IMR-90 (cell line): ENCODE results near the gene HOXC6. TPM values are rescaled to one million over a fixed set of nuclear protein-coding genes. Genes with fewer than 3 reads are reported as not detected.

Source experiments
- ATAC-seq: fragments of 200-7000 bp; cut with Tn5 transposase; 2 replicates; pipeline ENCODE4 v1.9.1; 2020; ENCODE audit warnings: low read depth, mild to moderate bottlenecking, moderate library complexity
- BruUV-seq: library from RNA; stranded (reverse); fragments of 400-500 nt; replicated peaks from 2 replicates; lab custom pipeline; 2021; lab: Mats Ljungman, UMichigan
- CTCF ChIA-PET: fragments of 300-600 bp; formaldehyde crosslinking; extraction: SDS; loops from one replicate; lab custom pipeline; 2021; ENCODE audit warnings: antibody characterized with exemption; lab: Yijun Ruan, JAX
- POLR2A ChIA-PET: fragments of 300-600 bp; sonication (Branson Sonifier 250); formaldehyde crosslinking; loops from one replicate; lab custom pipeline; 2022; ENCODE audit warnings: antibody characterized with exemption; ENCODE audit not compliant: unreplicated experiment; lab: Charles Lee
- DNase-seq: peaks from one replicate; pipeline ENCODE4 v3.0.0; 2013
- H2AFZ ChIP-seq: replicated peaks from 2 replicates; pipeline ENCODE3; 2013; ENCODE audit warnings: low read length, mild to moderate bottlenecking; ENCODE audit not compliant: poor library complexity
- H2AK5ac ChIP-seq: 2 replicates; pipeline ENCODE4 v1.6.1; 2013; ENCODE audit warnings: low read depth, low read length, inconsistent platforms
- H2AK9ac ChIP-seq: replicated peaks from 2 replicates; pipeline ENCODE3; 2013; ENCODE audit warnings: mild to moderate bottlenecking, low read depth, low read length, moderate library complexity; ENCODE audit not compliant: poor library complexity
- H2BK120ac ChIP-seq: 2 replicates; pipeline ENCODE4 v1.6.1; 2013; ENCODE audit warnings: low read depth, low read length, inconsistent platforms
- H2BK15ac ChIP-seq: 3 replicates; pipeline ENCODE4 v1.6.1; 2013; ENCODE audit warnings: low read depth, low read length, inconsistent platforms
- H2BK20ac ChIP-seq: 2 replicates; pipeline ENCODE4 v1.6.1; 2013; ENCODE audit warnings: low read depth, mild to moderate bottlenecking, inconsistent platforms, low read length, moderate library complexity
- H2BK5ac ChIP-seq: 2 replicates; pipeline ENCODE4 v1.6.1; 2013; ENCODE audit warnings: mild to moderate bottlenecking, low read depth, low read length, inconsistent platforms; ENCODE audit not compliant: poor library complexity, severe bottlenecking
- H3K14ac ChIP-seq: replicated peaks from 2 replicates; pipeline ENCODE4 v1.6.1; 2013; ENCODE audit warnings: low read depth, low read length, inconsistent platforms
- H3K18ac ChIP-seq: 2 replicates; pipeline ENCODE4 v1.6.1; 2013; ENCODE audit warnings: low read depth, low read length, control low read depth
- H3K23ac ChIP-seq: 2 replicates; pipeline ENCODE4 v1.6.1; 2013; ENCODE audit warnings: low read depth, low read length, inconsistent platforms
- H3K27ac ChIP-seq: 2 replicates; pipeline ENCODE4 v1.5.1; 2013; ENCODE audit warnings: mild to moderate bottlenecking, control low read depth, low read length; ENCODE audit not compliant: insufficient read depth
- H3K27me3 ChIP-seq: 2 replicates; pipeline ENCODE4 v1.6.1; 2013; ENCODE audit warnings: low read length; ENCODE audit not compliant: control insufficient read depth, insufficient read depth
- H3K36me3 ChIP-seq: 2 replicates; pipeline ENCODE4 v1.6.1; 2013; ENCODE audit warnings: low read length, mixed read lengths; ENCODE audit not compliant: control insufficient read depth, insufficient read depth
- H3K4ac ChIP-seq: 2 replicates; pipeline ENCODE4 v1.6.1; 2013; ENCODE audit warnings: low read depth, low read length, inconsistent platforms
- H3K4me1 ChIP-seq: 2 replicates; pipeline ENCODE4 v1.6.1; 2013; ENCODE audit warnings: low read length, mixed read lengths; ENCODE audit not compliant: control insufficient read depth, insufficient read depth
- H3K4me2 ChIP-seq: 2 replicates; pipeline ENCODE4 v1.6.1; 2013; ENCODE audit warnings: low read depth, mild to moderate bottlenecking, control low read depth, low read length, moderate library complexity
- H3K4me3 ChIP-seq: 2 replicates; pipeline ENCODE4 v1.5.1; 2013; ENCODE audit warnings: low read depth, mild to moderate bottlenecking, control low read depth, low read length, moderate library complexity; ENCODE audit not compliant: insufficient read depth
- H3K56ac ChIP-seq: 2 replicates; pipeline ENCODE4 v1.6.1; 2013; ENCODE audit warnings: low read length, inconsistent platforms; ENCODE audit not compliant: insufficient read depth; ENCODE audit errors: extremely low read depth
- H3K79me1 ChIP-seq, 2 experiments: 2 replicates each; pipeline ENCODE4 v1.6.1; 2013; ENCODE audit warnings: low read length in 2 of 2, inconsistent platforms in 1 of 2, low read depth in 1 of 2
- H3K9ac ChIP-seq: 2 replicates; pipeline ENCODE4 v1.6.1; 2013; ENCODE audit warnings: low read depth, low read length, control low read depth
- H3K9me1 ChIP-seq: 2 replicates; pipeline ENCODE4 v1.6.1; 2013; ENCODE audit warnings: low read length, inconsistent platforms; ENCODE audit not compliant: insufficient read depth
- H3K9me3 ChIP-seq: 2 replicates; pipeline ENCODE4 v1.6.1; 2013; ENCODE audit warnings: low read length; ENCODE audit not compliant: control insufficient read depth, insufficient read depth
- H4K20me1 ChIP-seq: 2 replicates; pipeline ENCODE4 v1.6.1; 2013; ENCODE audit warnings: low read length, inconsistent platforms; ENCODE audit not compliant: insufficient read depth
- H4K5ac ChIP-seq: 2 replicates; pipeline ENCODE4 v1.6.1; 2013; ENCODE audit warnings: mild to moderate bottlenecking, low read depth, low read length, control low read depth
- H4K8ac ChIP-seq, 2 experiments: 2 replicates each; pipeline ENCODE4 v1.6.1; 2013; ENCODE audit warnings: low read depth in 2 of 2, low read length in 2 of 2, control low read depth in 1 of 2, inconsistent platforms in 1 of 2
- H4K91ac ChIP-seq: 2 replicates; pipeline ENCODE4 v1.6.1; 2013; ENCODE audit warnings: low read depth, low read length, inconsistent platforms; ENCODE audit not compliant: insufficient read depth
- BHLHE40 ChIP-seq: fragments of 150-350 bp; IDR thresholded peaks from 2 replicates; pipeline ENCODE4 v1.6.1; 2016; ENCODE audit warnings: mild to moderate bottlenecking, low read depth, low read length
- CEBPB ChIP-seq: IDR thresholded peaks from 2 replicates; pipeline ENCODE4 v1.6.1; 2012; ENCODE audit warnings: low read depth, low read length, improper control_type of control experiment
- CHD1 ChIP-seq: IDR thresholded peaks from 2 replicates; pipeline ENCODE4 v1.6.1; 2012; ENCODE audit warnings: low read depth, low read length, improper control_type of control experiment
- CTCF ChIP-seq: conservative IDR thresholded peaks from 2 replicates; pipeline ENCODE4 v1.5.1; 2012; ENCODE audit warnings: mild to moderate bottlenecking, low read depth, low read length, improper control_type of control experiment
- ELK1 ChIP-seq: fragments of 150-350 bp; IDR thresholded peaks from 2 replicates; pipeline ENCODE4 v1.6.1; 2016; ENCODE audit warnings: low read depth, mild to moderate bottlenecking, low read length, moderate library complexity, borderline replicate concordance
- FOS ChIP-seq: fragments of 150-350 bp; IDR thresholded peaks from 2 replicates; pipeline ENCODE4 v1.6.1; 2016; ENCODE audit warnings: low read depth, low read length
- MAFK ChIP-seq: IDR thresholded peaks from 2 replicates; pipeline ENCODE4 v1.6.1; 2012; ENCODE audit warnings: low read depth, low read length, improper control_type of control experiment
- MAZ ChIP-seq: IDR thresholded peaks from 2 replicates; pipeline ENCODE4 v1.6.1; 2012; ENCODE audit warnings: low read depth, mild to moderate bottlenecking, low read length, improper control_type of control experiment, moderate library complexity, borderline replicate concordance
- NFE2L2 ChIP-seq: fragments of 150-350 bp; IDR thresholded peaks from 2 replicates; pipeline ENCODE4 v1.6.1; 2016; ENCODE audit warnings: low read depth, mild to moderate bottlenecking, low read length
- POLR2A ChIP-seq: IDR thresholded peaks from 2 replicates; pipeline ENCODE4 v1.6.1; 2012; ENCODE audit warnings: mild to moderate bottlenecking, low read depth, low read length
- RAD21 ChIP-seq: IDR thresholded peaks from 2 replicates; pipeline ENCODE4 v1.6.1; 2012; ENCODE audit warnings: low read length, improper control_type of control experiment
- RCOR1 ChIP-seq: IDR thresholded peaks from 2 replicates; pipeline ENCODE4 v1.6.1; 2012; ENCODE audit warnings: mild to moderate bottlenecking, low read length, improper control_type of control experiment; ENCODE audit not compliant: insufficient replicate concordance
- RFX5 ChIP-seq: IDR thresholded peaks from 2 replicates; pipeline ENCODE4 v1.8.0; 2012; ENCODE audit warnings: low read depth, mild to moderate bottlenecking, low read length, moderate library complexity
- SMC3 ChIP-seq: fragments of 150-350 bp; IDR thresholded peaks from 2 replicates; pipeline ENCODE4 v1.6.1; 2016; ENCODE audit warnings: low read depth, mild to moderate bottlenecking, antibody characterized with exemption, low read length, moderate library complexity
- USF2 ChIP-seq: fragments of 150-350 bp; IDR thresholded peaks from 2 replicates; pipeline ENCODE4 v1.6.1; 2017; ENCODE audit warnings: mild to moderate bottlenecking, antibody characterized with exemption, low read length, low read depth
- WGBS, 2 experiments: methylation state at CpG; one replicate each; pipeline versions ENCODE4 v1.1.5 to v1.1.7; 2013; ENCODE audit warnings: missing lambda C conversion rate in 2 of 2; ENCODE audit not compliant: insufficient read length in 1 of 2; ENCODE audit errors: extremely low coverage in 2 of 2; 5-methylcytosine and 5-hydroxymethylcytosine counted together
- dilution Hi-C: fragments of 300-500 bp; cut with HindIII; formaldehyde crosslinking; loops from one replicate; pipeline ENCODE4 v1.14.3; 2018; ENCODE audit warnings: low sequenced_read_pairs; ENCODE audit not compliant: unreplicated experiment
- in situ Hi-C: fragments of 300-500 bp; cut with MboI; formaldehyde crosslinking; loops from 3 replicates; pipeline ENCODE4 v1.14.3; 2019; ENCODE audit warnings: low sequenced_read_pairs, inconsistent platforms, mixed read lengths
- intact Hi-C: fragments of 100-400 bp; cut with micrococcal nuclease; formaldehyde crosslinking; loops from 2 replicates; pipeline ENCODE4 v1.10.0; 2022
- polyA plus RNA-seq, 3 experiments: library from polyadenylated mRNA; depleted of rRNA; stranded (reverse); fragments of >200 nt; gene quantifications; 2 replicates each; pipeline ENCODE4 v1.2.3, GENCODE V29; 2012; ENCODE audit warnings: low replicate concordance in 1 of 3
- total RNA-seq: library from RNA; depleted of rRNA; stranded (reverse); fragments of >200 nt; gene quantifications from 2 replicates; pipeline ENCODE4 v1.2.3, GENCODE V29; 2012

HOXC6 gene
- total and polyA plus RNA-seq, 2 of the 4 experiments (the other 2 are of a cell fraction), result 1.1 TPM; not detected in 1

- Histone ChIP-seq H3K4ac (no peak overlapping the region), H2BK20ac (no peak overlapping the region), H3K18ac (no peak overlapping the region), H3K23ac (no peak overlapping the region), H4K5ac (no peak overlapping the region), H3K9ac (peak overlapping the region; percentile 42; the same call in 1 of the 2 replicates), H2BK5ac (no peak overlapping the region), H3K14ac (no peak overlapping the region), H3K36me3 (no peaks in the 10 kb centered on the region), H4K91ac (no peak overlapping the region), H3K9me3 (no peaks in the 10 kb centered on the region), H2BK15ac (no peak overlapping the region), H3K27ac (no peak overlapping the region), H4K20me1 (no peaks in the 10 kb centered on the region), H2AK9ac (no peak overlapping the region), H3K4me3 (no peak overlapping the region), H3K9me1 (no peaks in the 10 kb centered on the region), H3K79me1 (no peaks in the 10 kb centered on the region), H2BK120ac (no peak overlapping the region), H3K56ac (no peak overlapping the region), H2AK5ac (no peak overlapping the region), H3K27me3 (peaks cover 90% of the 10 kb centered on the region), H2AFZ (peak overlapping the region; percentile 88), H4K8ac (no peak overlapping the region), H3K4me1 (no peaks in the 10 kb centered on the region), H3K4me2 (peak overlapping the region; percentile 64; the same call in 1 of the 2 replicates)
- no TSS peak for BruUV-seq
- in situ Hi-C loops, result loop anchor here (5.0 kb wide), 1 partner anchor 186 kb away; no protein-coding TSS in a partner anchor
- 16% methylated on average over 18 of the region's 39 CpGs; no CpG with 5 or more reads in 1 of the 2 experiments for WGBS, 2 experiments
- ChIA-PET POLR2A (interaction anchor here (0.5 kb wide), 1 partner anchor 155 kb away, joined by 4 read pairs; no protein-coding TSS in a partner anchor), CTCF (interaction anchor here (0.6 to 1.9 kb wide), 7 partner anchors 181 to 200 kb away, joined by 3 to 18 read pairs (median 4); partner anchors contain the start of gene SMUG1)
- intact Hi-C loops, result loop anchor here (1.0 to 10.0 kb wide), 5 partner anchors 185 to 353 kb away; no protein-coding TSS in a partner anchor
- ATAC-seq (peak; percentile 93), DNase-seq (peak; percentile 62)
- dilution Hi-C loops, result no loop called here
- TF ChIP-seq USF2 (no peak), NFE2L2 (no peak), CHD1 (no peak), POLR2A (no peak), RCOR1 (no peak), FOS (no peak), CTCF (peak; percentile 95), MAZ (no peak), RAD21 (peak; percentile 93), CEBPB (no peak), MAFK (no peak), RFX5 (no peak), BHLHE40 (no peak), SMC3 (peak; percentile 88), ELK1 (no peak)
Observed at GRCh38 chr12:54005853-54006558, 22.2 kb upstream of the HOXC6 start.
